NCI-H748 treated with DMSO at 0.1 percent for 48 hours (cell line): ENCODE measurements around the gene SF3B6.
A peak's percentile ranks its signal among the peaks of the same experiment; 100 is the strongest.
"Not testable (repeated sequence)": the region's sequence is repeated elsewhere in the genome, so short reads cannot be mapped to it uniquely, and the experiment has no call there.

ENCODE experiments used
- DNase-seq: peaks from one replicate; lab custom pipeline; 2025; lab: John Stamatoyannopoulos, UW

The SF3B6 gene

DNA sequence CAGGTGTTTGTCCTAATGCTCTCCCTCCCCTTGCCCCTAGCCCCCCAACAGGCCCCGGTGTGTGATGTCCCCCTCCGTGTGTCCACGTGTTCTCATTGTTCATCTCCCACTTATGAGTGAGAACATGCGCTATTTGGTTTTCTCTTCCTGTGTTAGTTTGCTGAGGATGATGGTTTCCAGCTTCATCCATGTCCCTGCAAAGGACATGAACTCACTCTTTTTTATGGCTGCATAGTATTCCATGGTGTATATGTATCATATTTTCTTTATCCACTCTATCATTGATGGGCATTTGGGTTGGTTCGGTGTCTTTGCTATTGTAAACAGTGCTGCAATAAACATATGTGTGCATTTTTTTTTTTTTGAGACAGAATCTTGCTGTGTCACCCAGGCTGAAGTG is 17.1 kb upstream of the SF3B6 start:
- not testable (repeated sequence) for DNase-seq

DNA sequence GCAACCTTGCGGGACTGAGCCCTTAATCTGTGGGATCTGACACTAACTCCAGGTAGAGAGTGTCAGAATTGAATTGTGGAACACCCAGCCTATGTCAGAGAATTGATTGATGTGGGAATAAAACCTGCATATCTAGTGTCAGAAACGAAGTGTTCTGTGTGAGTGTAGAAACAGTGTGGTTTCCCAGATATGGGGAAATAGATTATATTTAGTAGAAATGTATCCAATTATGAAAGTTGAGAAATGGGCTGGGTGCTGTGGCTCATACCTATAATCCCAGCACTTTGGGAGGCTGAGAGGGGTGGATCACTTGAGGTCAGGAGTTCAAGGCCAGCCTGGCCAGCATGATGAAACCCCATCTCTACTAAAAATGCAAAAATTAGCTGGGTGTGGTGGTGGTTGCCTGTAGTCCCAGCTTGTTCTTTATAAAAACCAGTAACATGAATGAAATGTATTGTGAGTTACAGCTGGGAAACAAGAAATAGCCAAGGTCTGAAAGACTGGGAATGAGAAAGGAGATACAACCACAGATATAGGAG is 12.8 kb upstream of the SF3B6 start:
- no peak for DNase-seq

GRCh38 chr2:24087032-24087431 is 10.9 kb upstream of the SF3B6 start:
- DNase-seq: no peak

DNA sequence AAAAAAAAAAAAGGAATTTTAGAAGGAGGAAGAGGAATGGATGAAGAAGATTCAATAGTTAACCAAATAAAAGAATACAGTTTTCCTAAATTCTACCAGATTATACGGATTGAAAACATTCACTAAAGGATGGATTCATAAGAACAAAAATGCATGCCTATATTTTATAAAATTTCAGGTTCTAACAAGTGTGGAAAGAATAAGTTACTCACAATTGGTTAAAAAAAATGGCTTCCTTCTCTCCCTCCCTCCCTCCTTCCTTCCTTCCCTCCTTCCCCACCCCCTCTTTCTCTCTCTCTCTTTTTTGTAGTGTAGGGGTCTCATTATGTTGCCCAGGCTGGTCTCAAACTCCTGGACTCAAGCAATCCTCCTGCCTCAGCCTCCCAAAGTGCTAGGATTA is 10.1 kb upstream of the SF3B6 start:
- no peak for DNase-seq

DNA sequence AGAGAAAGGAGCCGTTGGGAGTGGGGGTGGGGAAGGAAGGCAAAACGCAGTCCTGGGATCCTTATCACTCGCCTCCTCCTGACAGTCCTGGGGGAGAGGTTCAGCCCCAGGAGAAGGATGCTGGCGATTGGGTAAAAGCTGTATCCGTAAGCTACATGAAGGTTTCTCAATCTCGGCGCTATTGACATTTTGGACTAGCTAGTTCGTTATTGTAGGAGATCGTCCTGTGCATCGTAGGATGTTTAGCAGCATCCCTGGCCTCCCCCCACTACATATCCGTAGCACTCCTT is 9.0 kb upstream of the SF3B6 start:
- DNase-seq: no peak

DNA sequence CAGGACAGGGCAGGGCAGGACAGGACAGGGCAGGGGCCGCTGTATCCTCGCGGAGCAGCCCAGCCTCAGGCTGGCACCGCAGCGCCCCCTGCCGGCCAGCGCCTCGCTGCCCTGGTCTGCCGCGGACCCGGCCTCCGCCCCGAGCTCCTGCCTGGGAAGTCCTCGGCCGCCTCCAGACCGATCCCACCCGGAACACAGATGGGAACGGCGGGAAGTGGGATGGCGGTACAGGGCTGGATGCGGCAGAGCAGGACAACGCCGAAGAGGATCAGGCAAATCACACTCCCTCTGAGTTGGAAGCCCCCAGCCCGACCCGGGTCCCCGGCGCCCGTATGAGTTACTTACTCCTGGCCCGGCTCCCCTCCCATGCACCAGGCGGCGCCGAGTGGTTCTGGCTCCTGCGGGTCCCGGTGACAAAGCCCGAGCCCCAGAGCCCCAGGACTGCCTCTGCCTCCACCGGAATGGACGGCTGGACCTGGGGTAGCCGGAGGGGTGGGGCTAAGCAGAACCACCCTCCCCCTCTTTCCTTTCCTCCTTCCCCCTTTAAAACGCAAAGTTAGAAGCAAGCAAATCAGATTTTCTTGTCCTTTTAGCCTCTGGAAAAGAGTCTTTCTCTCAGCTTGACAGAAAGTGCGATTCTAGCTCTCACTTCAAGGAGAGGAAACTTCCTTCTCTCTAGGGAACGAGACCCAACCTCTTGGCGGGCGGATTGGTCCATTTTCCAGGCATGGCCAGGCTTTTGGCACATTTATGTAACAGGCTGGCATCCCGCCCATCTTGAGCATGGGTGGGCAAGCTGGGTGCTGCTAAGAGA is 8.5 kb upstream of the SF3B6 start, which contains the start of gene TP53I3:
Gene TP53I3 (minus strand): TSS at position 449 of the 814 bp plus-strand sequence. CDS start 508 bp downstream, outside the sequence.
- peak; percentile 83 for DNase-seq

GRCh38 chr2:24083567-24084385 is 7.7 kb upstream of the SF3B6 start:
- DNase-seq: peak; percentile 76

- DNase-seq: no peak
Observed at GRCh38 chr2:24082787-24083566, 6.9 kb upstream of the SF3B6 start.

DNA sequence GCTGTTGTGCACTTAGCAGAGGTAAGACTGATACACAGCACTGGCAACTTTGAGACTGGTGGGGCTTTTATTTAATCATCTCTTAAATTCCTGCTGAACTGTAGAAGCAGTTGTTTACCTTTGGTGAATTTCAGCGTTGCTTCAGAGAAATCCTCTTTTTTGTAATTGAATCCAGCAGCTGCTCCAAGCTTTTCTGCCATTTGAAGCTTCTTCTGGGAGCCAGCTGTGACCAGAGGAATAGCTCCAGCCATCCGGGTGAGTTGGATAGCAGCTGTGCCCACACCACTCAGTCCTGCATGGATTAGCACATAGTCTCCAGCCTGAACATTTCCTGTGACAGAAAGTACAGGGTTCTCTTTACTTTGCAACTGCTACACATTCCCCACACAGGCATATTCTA is 4.6 kb upstream of the SF3B6 start:
- DNase-seq: no peak

GRCh38 chr2:24077879-24078278 is 1.8 kb upstream of the SF3B6 start:
- no peak for DNase-seq

DNA sequence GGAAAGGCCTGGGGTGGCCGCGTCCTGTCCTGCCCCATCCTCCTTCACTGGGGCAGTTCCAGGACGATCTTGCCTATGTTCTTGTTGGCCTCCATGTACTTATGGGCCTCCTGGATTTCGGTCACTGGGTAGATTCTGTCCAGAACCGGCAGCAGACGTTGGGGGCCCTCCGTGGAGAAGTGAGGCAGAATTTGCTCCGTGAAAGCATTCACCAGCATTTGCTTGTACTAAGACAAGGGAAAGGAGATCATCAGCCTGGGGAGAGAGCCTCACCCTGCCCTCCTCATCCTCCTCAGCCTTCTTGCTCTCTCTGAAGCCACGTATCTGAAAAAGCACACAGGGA is 1.4 kb upstream of the SF3B6 start:
- DNase-seq: no peak

DNA sequence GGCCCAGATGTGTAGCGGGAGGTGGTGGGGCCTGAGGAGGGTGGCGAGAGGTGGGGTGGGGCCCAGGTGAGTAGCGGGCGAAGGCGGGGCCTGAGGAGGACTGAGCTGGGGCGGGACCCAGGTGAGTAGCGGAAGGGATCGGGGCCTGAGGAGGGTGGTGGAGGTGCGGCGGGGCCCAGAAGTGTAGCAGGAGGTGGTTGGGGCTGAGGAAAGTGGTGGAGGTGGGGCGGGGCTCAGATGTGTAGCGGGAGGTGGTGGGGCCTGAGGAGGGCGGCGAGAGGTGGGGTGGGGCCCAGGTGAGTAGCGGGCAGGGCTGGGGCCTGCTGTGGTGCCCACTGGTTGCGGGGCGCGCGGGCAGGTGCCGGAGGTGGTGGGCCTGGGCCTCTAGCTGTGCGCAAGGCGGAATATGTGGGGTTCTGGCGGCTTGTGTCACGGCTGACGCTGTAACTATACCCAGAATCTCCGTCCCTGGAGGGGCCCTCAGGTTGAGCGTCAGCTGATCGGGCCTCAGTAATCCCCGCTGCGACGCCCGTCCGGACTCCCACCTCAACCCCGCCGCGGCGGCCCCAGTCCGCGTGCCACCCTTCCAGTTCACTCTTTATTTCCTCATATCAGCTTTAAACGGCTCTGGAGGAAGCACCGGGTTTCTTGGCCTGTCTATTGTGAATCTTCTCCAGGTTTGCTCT is 866 bp upstream of the SF3B6 start:
- no peak for DNase-seq

DNA sequence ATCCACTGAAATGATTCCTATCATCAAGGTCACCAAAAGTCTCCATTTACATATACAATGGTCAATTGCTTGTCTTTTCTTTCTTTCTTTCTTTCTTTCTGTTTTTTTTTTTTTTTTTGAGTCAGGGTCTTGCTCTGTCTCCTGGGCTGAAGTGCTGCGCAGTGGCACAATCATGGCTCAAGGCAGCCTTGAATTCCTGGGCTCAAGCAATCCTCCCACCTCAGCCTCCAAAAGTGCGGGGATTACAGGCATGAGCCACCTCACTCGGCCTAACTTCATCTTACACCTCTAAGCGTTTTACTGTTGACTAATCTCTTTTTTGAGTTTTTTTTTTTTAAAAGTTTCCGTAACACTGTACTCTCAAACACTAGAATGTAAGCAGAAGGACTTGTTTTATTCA is 867 bp downstream of the SF3B6 start:
- no peak for DNase-seq

GRCh38 chr2:24073816-24074215 is 2.3 kb downstream of the SF3B6 start:
- no peak for DNase-seq

DNA sequence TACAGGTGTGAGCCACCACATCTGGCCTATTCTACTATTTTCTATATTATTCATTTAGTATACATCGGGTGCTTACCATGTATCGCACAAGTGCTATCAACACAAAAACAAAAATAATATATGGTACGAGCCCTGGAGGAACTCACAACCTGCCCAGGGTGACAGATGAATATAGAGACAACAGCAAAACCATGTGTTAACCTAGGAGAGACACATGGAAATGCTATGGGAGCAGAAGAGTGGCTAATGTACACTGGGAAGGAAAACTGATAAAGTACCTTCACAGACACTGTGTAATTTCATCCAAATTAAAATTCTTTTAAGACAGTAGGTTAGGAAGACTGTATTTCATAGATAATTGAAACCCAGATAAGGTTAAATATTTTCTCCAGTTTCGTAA is 3.9 kb downstream of the SF3B6 start:
- DNase-seq: no peak

DNA sequence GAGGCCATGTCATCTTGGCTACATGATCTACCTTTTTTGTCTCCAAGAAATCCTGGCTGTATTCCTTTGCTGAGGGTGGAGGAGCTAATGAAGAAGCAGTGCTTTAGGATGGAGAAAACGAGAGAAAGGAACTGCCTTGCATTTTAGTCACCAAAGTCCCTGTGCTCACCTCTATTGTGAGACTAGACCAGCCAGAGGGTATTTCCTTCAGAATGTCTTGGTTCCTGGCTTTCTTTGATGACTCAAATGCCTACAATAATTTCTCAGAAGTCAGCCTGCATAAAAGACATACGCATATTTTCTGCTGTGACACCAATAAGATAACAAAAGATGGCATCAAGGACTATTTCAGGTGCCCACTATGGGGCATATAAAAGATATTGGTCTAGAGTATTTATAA is 10.8 kb downstream of the SF3B6 start:
- DNase-seq: no peak

DNA sequence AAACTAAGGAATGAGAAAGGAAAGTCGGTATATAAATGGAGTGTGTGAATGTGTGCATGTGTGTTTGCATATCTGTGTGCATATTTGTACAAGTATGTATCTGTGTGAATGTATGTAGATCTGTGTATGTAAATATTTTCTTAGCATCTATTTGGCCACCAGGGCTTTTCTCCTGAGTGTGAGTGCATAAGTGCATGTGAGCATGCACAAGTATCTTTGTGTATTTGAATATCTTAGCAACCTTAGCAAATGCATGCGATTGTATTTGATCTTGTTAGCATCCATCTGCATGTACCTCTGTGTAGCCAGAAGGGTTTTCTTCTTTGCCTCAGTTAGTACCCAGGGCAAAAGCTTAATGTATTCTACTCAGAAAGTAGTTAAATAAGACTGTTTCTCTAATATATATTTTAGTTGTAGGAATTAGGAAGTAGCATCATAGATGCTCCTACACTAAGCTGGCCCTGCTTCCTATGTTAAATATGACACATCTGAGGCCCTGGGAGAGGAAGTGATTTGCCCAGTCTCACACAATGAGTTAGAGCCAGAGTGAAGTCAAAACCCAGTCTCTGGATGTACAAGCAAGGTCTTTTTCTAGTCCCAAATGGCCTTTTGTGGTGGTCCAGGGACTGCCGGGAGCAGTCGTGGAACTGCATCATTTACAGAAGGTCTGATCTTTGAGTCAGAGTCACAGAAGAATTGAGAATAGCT is 17.4 kb downstream of the SF3B6 start:
- no peak for DNase-seq

- DNase-seq: no peak
Observed at GRCh38 chr2:24055750-24056149, 20.4 kb downstream of the SF3B6 start.

DNA sequence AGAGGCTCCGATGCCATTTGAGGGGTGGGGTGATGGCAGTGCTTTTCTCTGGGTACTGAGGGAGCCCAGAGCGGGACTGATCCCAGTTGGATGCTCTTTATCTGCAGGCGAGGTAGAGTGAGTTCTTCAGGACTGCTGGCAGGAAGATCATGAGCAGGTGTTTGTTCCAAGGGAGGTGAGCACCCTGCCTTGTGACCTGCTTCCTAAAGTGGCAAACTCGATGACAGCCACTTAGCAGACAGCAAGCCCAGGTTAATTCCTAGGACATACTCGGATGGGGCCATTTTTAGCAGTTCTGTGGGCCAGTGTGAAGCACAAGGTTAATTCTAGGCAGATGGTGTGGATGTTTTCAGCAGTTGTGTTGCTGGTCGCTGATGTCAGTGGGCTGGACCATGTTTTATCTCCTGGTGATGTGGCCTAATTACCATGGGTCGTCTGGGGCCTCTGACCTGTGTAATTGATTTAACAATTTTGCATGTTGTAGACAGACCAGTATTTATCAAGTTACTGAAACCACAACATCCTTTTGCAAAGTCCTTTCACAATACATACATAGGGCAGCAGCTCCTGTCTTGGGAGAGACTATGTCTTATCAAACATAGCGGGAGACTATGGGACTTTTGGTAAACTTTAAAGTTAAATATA is 21.6 kb downstream of the SF3B6 start:
- no peak for DNase-seq

DNA sequence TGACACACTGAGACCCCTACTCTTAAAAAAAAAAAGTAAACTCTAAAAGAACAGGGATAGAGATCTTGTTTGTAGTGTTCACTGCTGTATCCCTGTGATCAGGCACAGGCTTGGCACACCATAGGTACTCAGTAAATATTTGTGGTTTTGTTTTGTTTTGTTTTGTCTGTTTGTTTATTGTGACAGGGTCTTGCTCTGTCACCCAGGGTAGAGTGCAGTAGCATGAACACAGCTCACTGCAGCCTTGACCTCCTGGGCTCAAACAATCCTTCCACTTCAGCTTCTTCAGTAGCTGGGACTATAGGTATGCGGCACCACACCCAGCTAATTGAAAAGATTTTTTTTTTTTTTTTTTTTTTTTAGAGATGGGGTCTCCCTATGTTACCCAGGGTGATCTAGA is 23.2 kb downstream of the SF3B6 start:
- DNase-seq: no peak

DNA sequence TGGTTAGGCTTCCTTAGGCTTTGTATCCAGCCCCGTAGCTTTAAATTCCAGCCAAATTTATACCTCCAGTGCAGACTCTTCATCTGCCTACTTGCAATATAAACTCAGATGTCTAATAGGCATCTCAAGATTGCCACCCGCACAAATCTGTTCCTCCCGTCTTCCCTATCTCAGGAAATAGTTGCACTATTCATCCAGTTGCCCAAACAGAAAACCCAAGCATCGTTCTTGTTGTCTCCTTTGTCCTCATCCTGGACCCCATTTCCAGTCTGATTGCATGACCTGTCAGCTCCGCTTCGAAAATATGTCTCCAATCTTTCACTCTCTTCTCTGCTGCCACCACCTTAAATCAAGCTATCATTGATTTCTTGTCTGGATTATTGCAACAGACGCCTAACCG is 24.3 kb downstream of the SF3B6 start:
- DNase-seq: no peak
